GM21390 (cell line): Measurements from ENCODE around the gene NUP85.
"Not testable (repeated sequence)": the region's sequence is repeated elsewhere in the genome, so short reads cannot be mapped to it uniquely, and the experiment has no call there.

Experiments
- ATAC-seq: cut with Tn5 transposase; IDR thresholded peaks from one replicate; pipeline ENCODE4 v1.9.1; 2021; ENCODE audit not compliant: unreplicated experiment

The NUP85 gene

GRCh38 chr17:75266316-75267152 is 61.1 kb downstream of the NUP85 start:
- no peak for ATAC-seq

- no peak for ATAC-seq
Measured at GRCh38 chr17:75267153-75267410, 61.6 kb downstream of the NUP85 start.

GRCh38 chr17:75267411-75268232 is 62.1 kb downstream of the NUP85 start:
- ATAC-seq, result no peak

GRCh38 chr17:75269844-75270217 is 64.4 kb downstream of the NUP85 start:
- ATAC-seq, result no peak

- ATAC-seq, result peak; percentile 31
Measured at GRCh38 chr17:75270218-75270965, 64.9 kb downstream of the NUP85 start.

- ATAC-seq, result no peak
Measured at GRCh38 chr17:75270966-75271232, 65.4 kb downstream of the NUP85 start, which contains the start of gene MIF4GD. MIF4GD (minus strand) TSS chr17:75271231; CDS start chr17:75270195, 1,036 bp downstream.

GRCh38 chr17:75271233-75271954 is 65.9 kb downstream of the NUP85 start:
- ATAC-seq, result peak; percentile 66

- no peak for ATAC-seq
Measured at GRCh38 chr17:75271955-75272847, 66.7 kb downstream of the NUP85 start.

GRCh38 chr17:75272848-75273184 is 67.3 kb downstream of the NUP85 start:
- no peak for ATAC-seq

GRCh38 chr17:75273977-75274708 is 68.7 kb downstream of the NUP85 start:
- ATAC-seq, result no peak

- ATAC-seq, result no peak
Measured at GRCh38 chr17:75277664-75278071, 72.2 kb downstream of the NUP85 start.

GRCh38 chr17:75280189-75280588 is 74.7 kb downstream of the NUP85 start:
- ATAC-seq, result not testable (repeated sequence)

- no peak for ATAC-seq
Measured at GRCh38 chr17:75285123-75285522, 79.6 kb downstream of the NUP85 start.
